ENCODE results near the gene JARID2.

Gene JARID2

DNA sequence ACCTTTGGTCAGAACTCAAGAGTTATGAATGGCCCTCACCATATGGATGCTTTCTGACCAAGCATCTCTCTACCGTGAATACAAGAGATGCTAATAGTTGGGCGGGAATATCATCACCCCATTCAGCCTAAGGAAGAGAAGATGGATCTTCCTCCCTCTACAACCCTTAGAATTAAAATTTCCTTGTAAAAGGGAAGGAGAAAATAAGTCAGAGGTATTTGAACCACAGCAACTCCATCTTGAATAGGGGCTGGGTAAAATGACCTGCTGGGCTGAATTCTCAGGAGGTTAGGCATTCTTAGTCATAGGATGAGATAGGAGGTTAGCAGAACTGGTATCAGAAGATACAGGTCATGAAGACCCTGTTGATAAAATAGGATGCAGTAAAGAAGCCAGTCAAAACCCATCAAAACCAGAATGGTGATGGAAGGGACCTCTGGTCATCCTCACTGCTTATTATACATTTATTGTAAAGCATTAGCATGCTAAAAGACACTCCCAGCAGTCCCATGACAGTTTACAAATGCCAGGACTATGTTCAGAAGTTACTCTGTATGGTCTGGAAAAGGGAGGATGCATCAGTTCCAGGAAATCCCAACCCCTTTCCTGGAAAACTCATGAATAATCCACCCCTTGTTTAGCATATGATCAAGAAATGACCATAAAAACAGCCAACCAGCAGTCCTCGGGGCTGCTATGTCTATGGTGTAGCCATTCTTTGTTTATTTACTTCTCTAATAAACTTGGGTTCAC is 315.8 kb downstream of the JARID2 start (continued):
- TF ChIP-seq, protein P1, sequence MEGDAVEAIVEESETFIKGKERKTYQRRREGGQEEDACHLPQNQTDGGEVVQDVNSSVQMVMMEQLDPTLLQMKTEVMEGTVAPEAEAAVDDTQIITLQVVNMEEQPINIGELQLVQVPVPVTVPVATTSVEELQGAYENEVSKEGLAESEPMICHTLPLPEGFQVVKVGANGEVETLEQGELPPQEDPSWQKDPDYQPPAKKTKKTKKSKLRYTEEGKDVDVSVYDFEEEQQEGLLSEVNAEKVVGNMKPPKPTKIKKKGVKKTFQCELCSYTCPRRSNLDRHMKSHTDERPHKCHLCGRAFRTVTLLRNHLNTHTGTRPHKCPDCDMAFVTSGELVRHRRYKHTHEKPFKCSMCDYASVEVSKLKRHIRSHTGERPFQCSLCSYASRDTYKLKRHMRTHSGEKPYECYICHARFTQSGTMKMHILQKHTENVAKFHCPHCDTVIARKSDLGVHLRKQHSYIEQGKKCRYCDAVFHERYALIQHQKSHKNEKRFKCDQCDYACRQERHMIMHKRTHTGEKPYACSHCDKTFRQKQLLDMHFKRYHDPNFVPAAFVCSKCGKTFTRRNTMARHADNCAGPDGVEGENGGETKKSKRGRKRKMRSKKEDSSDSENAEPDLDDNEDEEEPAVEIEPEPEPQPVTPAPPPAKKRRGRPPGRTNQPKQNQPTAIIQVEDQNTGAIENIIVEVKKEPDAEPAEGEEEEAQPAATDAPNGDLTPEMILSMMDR (tag by site-specific recombination; IDR thresholded peaks at IDR 0.05): no peak

DNA sequence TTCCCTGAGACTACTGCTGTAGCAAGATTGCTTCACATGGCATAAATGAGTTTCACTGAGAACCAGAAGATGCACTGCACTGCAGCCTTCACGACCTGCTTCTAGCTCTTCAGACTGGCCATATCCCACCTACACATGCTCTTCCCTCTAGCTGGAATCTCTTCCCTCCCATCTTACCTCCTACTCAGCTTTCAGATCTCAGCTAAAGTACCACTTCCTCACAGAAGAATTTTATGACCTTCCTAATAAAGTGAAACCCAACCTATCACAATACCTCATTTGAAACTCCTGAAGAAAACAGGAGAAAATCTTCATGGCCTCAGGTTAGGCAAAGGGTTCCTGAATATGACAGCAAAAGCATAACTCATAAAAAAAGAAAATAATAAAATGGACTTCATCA is 317.1 kb downstream of the JARID2 start:
- TF ChIP-seq ZNF354C (tag by site-specific recombination; IDR thresholded peaks at IDR 0.05; ENCODE audit: borderline replicate concordance, low read depth) (no peak), ZNF248 (tag by site-specific recombination; IDR thresholded peaks at IDR 0.05) (no peak), ZBTB8A (tag by site-specific recombination; IDR thresholded peaks at IDR 0.05) (no peak), ZNF521 (tag by site-specific recombination; IDR thresholded peaks at IDR 0.05) (no peak), ZNF624 (tag by site-specific recombination; IDR thresholded peaks at IDR 0.05) (no peak), ZFHX2 (tag by site-specific recombination; conservative IDR thresholded peaks at IDR 0.05) (peak; percentile 93), KLF10 (tag by site-specific recombination; IDR thresholded peaks at IDR 0.05) (no peak), ZNF335 (tag by site-specific recombination; conservative IDR thresholded peaks at IDR 0.05) (no peak), EGR2 (tag by site-specific recombination; IDR thresholded peaks at IDR 0.05; ENCODE audit: low read depth) (peak; percentile 91), ZNF623 (tag by site-specific recombination; IDR thresholded peaks at IDR 0.05) (no peak), ZNF621 (tag by site-specific recombination; IDR thresholded peaks at IDR 0.05) (no peak), MEIS1 (CRISPR knock-in tag; IDR thresholded peaks at IDR 0.05; ENCODE audit: borderline replicate concordance) (no peak), ZNF501 (tag by site-specific recombination; IDR thresholded peaks at IDR 0.05) (no peak), KLF7 (tag by site-specific recombination; IDR thresholded peaks at IDR 0.05; ENCODE audit: borderline replicate concordance) (no peak), FEZF1 (tag by site-specific recombination; IDR thresholded peaks at IDR 0.05) (peak; percentile 69), ZNF169 (tag by site-specific recombination; IDR thresholded peaks at IDR 0.05) (no peak)
- TF ChIP-seq, protein P2, sequence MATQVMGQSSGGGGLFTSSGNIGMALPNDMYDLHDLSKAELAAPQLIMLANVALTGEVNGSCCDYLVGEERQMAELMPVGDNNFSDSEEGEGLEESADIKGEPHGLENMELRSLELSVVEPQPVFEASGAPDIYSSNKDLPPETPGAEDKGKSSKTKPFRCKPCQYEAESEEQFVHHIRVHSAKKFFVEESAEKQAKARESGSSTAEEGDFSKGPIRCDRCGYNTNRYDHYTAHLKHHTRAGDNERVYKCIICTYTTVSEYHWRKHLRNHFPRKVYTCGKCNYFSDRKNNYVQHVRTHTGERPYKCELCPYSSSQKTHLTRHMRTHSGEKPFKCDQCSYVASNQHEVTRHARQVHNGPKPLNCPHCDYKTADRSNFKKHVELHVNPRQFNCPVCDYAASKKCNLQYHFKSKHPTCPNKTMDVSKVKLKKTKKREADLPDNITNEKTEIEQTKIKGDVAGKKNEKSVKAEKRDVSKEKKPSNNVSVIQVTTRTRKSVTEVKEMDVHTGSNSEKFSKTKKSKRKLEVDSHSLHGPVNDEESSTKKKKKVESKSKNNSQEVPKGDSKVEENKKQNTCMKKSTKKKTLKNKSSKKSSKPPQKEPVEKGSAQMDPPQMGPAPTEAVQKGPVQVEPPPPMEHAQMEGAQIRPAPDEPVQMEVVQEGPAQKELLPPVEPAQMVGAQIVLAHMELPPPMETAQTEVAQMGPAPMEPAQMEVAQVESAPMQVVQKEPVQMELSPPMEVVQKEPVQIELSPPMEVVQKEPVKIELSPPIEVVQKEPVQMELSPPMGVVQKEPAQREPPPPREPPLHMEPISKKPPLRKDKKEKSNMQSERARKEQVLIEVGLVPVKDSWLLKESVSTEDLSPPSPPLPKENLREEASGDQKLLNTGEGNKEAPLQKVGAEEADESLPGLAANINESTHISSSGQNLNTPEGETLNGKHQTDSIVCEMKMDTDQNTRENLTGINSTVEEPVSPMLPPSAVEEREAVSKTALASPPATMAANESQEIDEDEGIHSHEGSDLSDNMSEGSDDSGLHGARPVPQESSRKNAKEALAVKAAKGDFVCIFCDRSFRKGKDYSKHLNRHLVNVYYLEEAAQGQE (tag by site-specific recombination; IDR thresholded peaks at IDR 0.05): no peak
- TF ChIP-seq, protein P3, sequence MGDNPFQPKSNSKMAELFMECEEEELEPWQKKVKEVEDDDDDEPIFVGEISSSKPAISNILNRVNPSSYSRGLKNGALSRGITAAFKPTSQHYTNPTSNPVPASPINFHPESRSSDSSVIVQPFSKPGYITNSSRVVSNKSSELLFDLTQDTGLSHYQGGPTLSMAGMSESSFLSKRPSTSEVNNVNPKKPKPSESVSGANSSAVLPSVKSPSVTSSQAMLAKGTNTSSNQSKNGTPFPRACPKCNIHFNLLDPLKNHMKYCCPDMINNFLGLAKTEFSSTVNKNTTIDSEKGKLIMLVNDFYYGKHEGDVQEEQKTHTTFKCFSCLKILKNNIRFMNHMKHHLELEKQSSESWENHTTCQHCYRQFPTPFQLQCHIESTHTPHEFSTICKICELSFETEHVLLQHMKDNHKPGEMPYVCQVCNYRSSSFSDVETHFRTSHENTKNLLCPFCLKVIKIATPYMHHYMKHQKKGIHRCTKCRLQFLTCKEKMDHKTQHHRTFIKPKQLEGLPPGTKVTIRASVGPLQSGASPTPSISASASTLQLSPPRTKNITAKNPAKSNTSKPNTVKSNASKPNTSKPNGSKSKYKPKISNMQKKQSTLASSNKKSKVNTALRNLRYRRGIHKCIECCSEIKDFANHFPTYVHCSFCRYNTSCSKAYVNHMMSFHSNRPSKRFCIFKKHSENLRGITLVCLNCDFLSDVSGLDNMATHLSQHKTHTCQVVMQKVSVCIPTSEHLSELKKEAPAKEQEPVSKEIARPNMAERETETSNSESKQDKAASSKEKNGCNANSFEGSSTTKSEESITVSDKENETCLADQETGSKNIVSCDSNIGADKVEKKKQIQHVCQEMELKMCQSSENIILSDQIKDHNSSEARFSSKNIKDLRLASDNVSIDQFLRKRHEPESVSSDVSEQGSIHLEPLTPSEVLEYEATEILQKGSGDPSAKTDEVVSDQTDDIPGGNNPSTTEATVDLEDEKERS (tag by site-specific recombination; IDR thresholded peaks at IDR 0.05): no peak
- TF ChIP-seq, protein P4, sequence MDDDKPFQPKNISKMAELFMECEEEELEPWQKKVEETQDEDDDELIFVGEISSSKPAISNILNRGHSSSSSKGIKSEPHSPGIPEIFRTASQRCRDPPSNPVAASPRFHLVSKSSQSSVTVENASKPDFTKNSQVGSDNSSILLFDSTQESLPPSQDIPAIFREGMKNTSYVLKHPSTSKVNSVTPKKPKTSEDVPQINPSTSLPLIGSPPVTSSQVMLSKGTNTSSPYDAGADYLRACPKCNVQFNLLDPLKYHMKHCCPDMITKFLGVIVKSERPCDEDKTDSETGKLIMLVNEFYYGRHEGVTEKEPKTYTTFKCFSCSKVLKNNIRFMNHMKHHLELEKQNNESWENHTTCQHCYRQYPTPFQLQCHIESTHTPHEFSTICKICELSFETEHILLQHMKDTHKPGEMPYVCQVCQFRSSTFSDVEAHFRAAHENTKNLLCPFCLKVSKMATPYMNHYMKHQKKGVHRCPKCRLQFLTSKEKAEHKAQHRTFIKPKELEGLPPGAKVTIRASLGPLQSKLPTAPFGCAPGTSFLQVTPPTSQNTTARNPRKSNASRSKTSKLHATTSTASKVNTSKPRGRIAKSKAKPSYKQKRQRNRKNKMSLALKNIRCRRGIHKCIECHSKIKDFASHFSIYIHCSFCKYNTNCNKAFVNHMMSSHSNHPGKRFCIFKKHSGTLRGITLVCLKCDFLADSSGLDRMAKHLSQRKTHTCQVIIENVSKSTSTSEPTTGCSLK (tag by site-specific recombination; IDR thresholded peaks at IDR 0.05): no peak
- TF ChIP-seq, protein P5, sequence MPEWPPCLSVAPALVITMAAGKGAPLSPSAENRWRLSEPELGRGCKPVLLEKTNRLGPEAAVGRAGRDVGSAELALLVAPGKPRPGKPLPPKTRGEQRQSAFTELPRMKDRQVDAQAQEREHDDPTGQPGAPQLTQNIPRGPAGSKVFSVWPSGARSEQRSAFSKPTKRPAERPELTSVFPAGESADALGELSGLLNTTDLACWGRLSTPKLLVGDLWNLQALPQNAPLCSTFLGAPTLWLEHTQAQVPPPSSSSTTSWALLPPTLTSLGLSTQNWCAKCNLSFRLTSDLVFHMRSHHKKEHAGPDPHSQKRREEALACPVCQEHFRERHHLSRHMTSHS (tag by site-specific recombination; IDR thresholded peaks at IDR 0.05): no peak
- TF ChIP-seq, protein P6, sequence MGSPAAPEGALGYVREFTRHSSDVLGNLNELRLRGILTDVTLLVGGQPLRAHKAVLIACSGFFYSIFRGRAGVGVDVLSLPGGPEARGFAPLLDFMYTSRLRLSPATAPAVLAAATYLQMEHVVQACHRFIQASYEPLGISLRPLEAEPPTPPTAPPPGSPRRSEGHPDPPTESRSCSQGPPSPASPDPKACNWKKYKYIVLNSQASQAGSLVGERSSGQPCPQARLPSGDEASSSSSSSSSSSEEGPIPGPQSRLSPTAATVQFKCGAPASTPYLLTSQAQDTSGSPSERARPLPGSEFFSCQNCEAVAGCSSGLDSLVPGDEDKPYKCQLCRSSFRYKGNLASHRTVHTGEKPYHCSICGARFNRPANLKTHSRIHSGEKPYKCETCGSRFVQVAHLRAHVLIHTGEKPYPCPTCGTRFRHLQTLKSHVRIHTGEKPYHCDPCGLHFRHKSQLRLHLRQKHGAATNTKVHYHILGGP (tag by site-specific recombination; IDR thresholded peaks at IDR 0.05): 0 out of 2 replicates have a peak, but pooled peaks have one; percentile 45
- Histone ChIP-seq H3K9me3 (ENCODE audit: control insufficient read depth, insufficient read depth, low read depth, low read length) (no peaks in the 10 kb centered on the region), H3K36me3 (ENCODE audit: control insufficient read depth in 2 of 2, insufficient read depth in 1 of 2, low read length in 2 of 2) (no peaks in the 10 kb centered on the region), H3K4me1 (ENCODE audit: control insufficient read depth, insufficient read depth, low read length) (peaks cover 7% of the 10 kb centered on the region; the same call in 1 of the 2 replicates), H3K4me3 (ENCODE audit: low read depth, low read length) (no peak overlapping the region), H3K27ac (ENCODE audit: extremely low read depth, low read depth, low read length) (no peak overlapping the region)
- CTCF ChIA-PET: no interaction called here
- POLR2A ChIA-PET: interaction anchor here (0.5 kb wide), 1 partner anchor 39 kb away, joined by 3 read pairs; no protein-coding TSS in a partner anchor
